GM18867 (cell line): ENCODE measurements around the gene STK33.

ENCODE experiments used
- ATAC-seq: cut with Tn5 transposase; IDR thresholded peaks from one replicate; pipeline ENCODE4 v1.9.1; 2021; ENCODE audit warnings: mild to moderate bottlenecking, moderate library complexity; ENCODE audit not compliant: unreplicated experiment

Gene STK33

GRCh38 chr11:8359521-8359920 is 234.5 kb downstream of the STK33 start:
- ATAC-seq: no peak

GRCh38 chr11:8357891-8358566 is 236.0 kb downstream of the STK33 start:
- ATAC-seq: no peak

- no peak for ATAC-seq
These were observed 236.5 kb downstream of the STK33 start for GRCh38 chr11:8357505-8357888.

GRCh38 chr11:8356721-8357504 is 237.1 kb downstream of the STK33 start:
- no peak for ATAC-seq

GRCh38 chr11:8356216-8356615 is 237.8 kb downstream of the STK33 start:
- ATAC-seq: no peak

GRCh38 chr11:8355416-8355742 is 238.6 kb downstream of the STK33 start:
- ATAC-seq: no peak

- ATAC-seq: no peak
These were observed 239.2 kb downstream of the STK33 start for GRCh38 chr11:8354622-8355415.

- ATAC-seq: no peak
These were observed 241.0 kb downstream of the STK33 start for GRCh38 chr11:8352876-8353505.

GRCh38 chr11:8352103-8352875 is 241.7 kb downstream of the STK33 start:
- ATAC-seq: no peak

- no peak for ATAC-seq
These were observed 242.8 kb downstream of the STK33 start for GRCh38 chr11:8351223-8351622.

- ATAC-seq: no peak
These were observed 246.1 kb downstream of the STK33 start for GRCh38 chr11:8347978-8348377.

- no peak for ATAC-seq
These were observed 247.8 kb downstream of the STK33 start for GRCh38 chr11:8346157-8346755.

GRCh38 chr11:8345179-8345578 is 248.8 kb downstream of the STK33 start:
- no peak for ATAC-seq

GRCh38 chr11:8344346-8344745 is 249.7 kb downstream of the STK33 start:
- no peak for ATAC-seq

GRCh38 chr11:8342821-8343681 is 251.0 kb downstream of the STK33 start:
- ATAC-seq: peak; percentile 77

GRCh38 chr11:8341996-8342395 is 252.0 kb downstream of the STK33 start:
- ATAC-seq: no peak
